Measurements from ENCODE around the gene ROBO1.
"Not testable (repeated sequence)": the region's sequence is repeated elsewhere in the genome, so short reads cannot be mapped to it uniquely, and the experiment has no call there.

ROBO1 gene

DNA sequence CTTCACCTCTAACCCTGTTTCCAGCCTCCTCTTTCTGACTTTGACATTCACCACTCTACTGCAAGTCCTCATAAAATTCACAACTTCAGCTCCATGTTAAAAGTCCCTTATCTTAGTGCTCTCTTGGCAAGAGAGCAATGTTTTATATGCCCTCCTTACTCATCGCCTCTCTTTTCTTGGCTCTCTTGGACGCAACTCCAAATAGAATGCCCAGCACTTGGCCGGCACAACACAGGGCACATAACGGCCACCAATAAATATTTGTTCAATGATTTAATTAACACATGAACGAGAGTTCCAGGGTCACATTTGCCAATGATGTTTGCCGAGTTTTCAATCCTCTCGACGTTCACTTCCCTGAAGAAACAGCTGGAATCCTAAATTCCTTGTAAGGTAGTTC lies 401.4 kb downstream of the ROBO1 start:
- DNase-seq, result no peak

DNA sequence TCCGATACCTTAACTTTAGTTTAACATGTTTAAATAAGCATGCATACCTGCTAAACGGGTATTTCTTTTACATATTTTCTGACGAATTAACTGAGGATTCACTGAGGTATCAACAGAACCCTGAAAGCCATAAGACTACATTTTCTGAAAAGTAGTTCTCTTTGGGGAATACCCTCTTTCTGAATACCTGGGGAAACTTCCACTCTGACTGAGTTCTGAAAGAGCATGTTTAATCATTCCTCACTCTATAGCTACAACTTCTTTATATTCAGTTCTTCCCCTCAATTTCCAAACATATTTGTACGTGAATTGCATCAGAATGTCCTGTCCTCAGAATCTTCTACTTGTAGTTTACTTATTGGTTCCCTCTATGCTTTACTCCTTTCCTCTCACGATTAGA lies 403.0 kb downstream of the ROBO1 start:
- DNase-seq, result no peak

- no peak for DNase-seq
Observed at GRCh38 chr3:79362571-79363270, 405.1 kb downstream of the ROBO1 start.

- no peak for DNase-seq
Observed at GRCh38 chr3:79361748-79362378, 405.9 kb downstream of the ROBO1 start.

DNA sequence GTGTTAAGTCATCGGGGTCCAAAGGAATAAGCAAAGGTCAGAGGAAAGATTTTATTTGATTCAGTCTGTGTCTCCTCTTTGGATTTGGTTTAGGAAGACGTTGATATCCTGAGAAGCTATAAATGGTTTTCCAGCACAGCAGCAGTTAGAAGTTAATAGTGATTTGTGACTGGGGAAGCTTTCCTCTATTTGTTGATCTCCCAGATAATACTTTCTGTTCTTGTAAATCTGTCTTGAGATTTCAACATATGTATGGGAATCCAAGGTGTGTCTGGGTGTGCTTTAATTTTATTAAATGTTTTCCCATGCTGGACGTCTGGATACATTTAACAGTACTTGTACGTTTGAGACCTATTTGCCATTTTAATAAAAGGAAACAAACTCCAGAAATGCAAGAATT lies 409.5 kb downstream of the ROBO1 start:
- no peak for DNase-seq

- DNase-seq, result no peak
Observed at GRCh38 chr3:79354179-79354688, 413.6 kb downstream of the ROBO1 start.

DNA sequence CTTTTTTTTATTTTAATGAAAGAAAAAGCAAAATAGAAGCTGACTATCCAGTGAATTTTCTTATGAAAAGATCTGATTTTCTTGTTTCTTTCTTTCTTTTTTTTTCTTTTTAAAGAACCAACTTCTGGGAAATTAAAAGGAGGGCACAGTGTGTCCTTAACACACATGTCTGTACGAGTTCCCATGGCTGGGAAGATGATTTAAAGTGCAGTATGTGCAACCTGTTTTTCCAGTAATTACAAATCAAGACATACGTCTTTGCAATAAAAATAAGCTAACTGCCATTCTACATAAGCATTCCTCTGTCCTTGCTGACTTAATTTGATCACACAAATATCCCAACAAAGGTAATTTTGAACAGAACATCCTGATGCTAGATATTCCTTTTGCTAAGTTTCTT lies 416.1 kb downstream of the ROBO1 start:
- no peak for DNase-seq

GRCh38 chr3:79344876-79345871 lies 422.6 kb downstream of the ROBO1 start:
- DNase-seq, result no peak

GRCh38 chr3:79341961-79342360 lies 425.8 kb downstream of the ROBO1 start:
- DNase-seq, result no peak

DNA sequence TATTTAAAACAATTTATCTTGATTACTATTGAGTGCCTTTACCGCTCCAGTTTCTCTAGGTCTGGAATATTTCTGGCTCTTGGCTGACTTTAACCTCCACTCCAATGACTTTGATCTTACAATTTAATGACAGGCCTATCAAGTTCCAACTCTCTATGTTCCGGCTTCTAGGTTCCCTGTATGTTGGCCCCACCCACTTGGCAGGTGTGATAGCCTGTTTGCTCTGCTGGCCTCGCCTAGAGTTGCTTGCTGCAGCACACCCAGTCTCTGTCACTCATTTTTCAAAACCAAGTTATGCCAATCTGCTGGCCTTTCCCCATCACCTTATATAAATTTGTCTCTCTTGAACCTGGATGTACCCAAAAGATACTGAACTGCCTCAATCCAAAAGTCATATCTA lies 428.0 kb downstream of the ROBO1 start:
- DNase-seq, result no peak

DNA sequence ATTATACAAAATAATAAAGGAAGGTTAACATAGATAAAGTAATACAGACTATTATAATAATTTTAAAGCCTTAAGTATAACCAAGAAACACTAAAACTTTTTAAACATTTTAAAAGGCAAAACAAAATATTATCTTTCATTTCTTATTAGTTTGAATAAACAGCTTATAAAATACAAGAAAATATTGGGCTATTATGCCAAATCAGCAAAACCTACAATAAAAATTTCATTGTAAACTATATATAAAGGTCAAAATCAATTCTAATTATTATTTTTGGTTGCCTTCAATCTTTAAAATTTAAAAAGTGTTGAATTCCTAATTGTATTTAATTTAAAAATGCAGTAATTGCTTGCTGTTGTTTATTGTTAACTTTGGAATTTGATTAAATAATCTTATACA lies 430.0 kb downstream of the ROBO1 start:
- no peak for DNase-seq

DNA sequence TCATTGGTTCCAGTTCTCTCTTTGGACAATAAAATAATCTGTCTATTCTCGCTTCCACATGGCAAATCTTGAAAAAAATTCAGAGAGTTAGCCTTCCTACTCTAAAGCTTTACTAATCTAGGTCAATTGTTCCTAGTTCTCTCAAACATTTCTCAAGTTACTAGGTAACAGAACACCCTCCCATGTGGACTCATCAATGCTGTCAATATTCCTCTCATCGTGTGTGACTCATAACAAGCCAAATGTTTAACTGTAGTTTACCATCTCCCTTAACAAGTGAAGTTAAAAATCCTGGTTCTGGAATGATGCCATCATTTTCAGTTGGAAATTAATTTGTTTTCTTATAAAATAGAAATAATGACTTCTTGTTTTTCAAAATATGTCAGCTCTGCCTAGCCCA lies 438.6 kb downstream of the ROBO1 start:
- DNase-seq, result no peak

DNA sequence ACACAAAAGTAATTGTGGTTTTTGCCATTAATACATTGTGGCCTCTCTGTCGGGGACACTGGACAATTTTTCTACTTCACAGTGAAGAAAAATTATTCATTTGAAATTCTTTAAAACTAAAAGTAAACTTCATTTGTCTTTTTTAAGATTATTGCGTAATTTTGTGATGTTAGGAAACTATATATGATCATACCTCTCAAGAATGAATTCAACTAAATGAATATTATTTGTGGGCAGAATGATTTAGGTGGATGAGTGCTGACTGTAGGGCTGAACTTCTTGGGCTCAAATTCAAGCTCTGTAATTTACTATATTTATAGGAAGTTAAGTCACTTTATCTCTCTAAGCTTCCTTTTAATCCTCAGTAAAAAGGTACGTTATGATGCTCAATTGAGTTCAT lies 441.2 kb downstream of the ROBO1 start:
- DNase-seq, result no peak

GRCh38 chr3:79325833-79326383 lies 441.9 kb downstream of the ROBO1 start:
- DNase-seq, result not testable (repeated sequence)

GRCh38 chr3:79317551-79318518 lies 450.0 kb downstream of the ROBO1 start:
- DNase-seq, result no peak

GRCh38 chr3:79314962-79315361 lies 452.8 kb downstream of the ROBO1 start:
- no peak for DNase-seq

GRCh38 chr3:79314544-79314943 lies 453.3 kb downstream of the ROBO1 start:
- no peak for DNase-seq

GRCh38 chr3:79310016-79310415 lies 457.8 kb downstream of the ROBO1 start:
- no peak for DNase-seq

DNA sequence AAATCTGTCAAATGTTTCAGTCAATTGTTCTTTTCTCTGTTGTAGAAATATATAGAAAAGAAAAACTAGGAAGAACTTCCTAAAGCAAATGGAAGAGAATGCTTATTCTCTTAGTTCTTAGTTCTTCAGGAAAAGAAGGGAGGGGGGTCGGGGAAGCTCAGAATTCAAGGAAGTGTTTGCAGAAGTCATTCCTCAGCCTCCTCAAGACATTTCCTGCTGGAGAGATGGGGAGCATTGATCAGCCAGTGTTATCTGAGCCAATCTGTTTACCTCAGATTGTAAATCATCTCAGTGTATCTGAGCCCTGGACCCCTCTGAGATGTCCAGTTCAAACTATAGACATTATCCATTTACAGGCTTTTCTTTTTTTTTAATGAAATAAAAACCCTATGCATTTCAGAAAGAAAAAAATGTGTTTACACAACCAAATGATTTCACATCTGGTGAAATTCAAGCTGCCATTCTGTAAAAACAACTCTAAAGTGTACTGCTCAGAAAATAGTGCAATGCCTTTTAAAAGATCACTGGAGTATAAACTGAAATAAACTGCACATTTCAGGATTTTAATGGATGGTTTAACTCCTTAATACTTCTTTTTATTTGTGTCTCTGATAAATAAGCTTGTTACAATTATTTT lies 460.7 kb downstream of the ROBO1 start:
- no peak for DNase-seq

DNA sequence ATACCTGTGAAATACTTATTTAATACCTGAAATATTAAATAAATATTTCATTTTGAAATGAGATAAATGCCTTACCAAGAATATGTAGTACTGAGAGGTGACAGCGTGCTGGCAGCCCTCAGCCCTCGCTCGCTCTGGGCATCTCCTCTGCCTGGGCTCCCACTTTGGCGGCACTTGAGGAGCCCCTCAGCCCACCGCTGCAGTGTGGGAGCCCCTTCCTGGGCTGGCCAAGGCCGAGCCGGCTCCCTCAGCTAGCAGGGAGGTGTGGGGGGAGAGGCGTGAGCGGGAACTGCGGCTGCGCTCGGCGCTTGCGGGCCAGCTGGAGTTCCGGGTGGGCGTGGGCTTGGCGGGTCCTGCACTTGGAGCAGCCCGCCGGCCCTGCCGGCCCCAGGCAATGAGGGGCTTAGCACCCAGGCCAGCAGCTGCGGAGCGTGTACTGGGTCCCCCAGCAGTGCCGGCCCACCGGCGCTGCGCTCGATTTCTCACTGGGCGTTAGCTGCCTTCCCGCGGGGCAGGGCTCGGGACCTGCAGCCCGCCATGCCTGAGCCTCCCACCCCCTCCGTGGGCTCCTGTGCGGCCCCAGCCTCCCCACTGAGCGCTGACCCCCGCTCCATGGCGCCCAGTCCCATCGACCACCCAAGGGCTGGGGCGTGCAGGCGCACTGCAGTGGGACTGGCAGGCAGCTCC lies 467.7 kb downstream of the ROBO1 start:
- DNase-seq, result not testable (repeated sequence)
